NCI-H526 treated with DMSO at 0.1 percent for 48 hours (cell line): Measurements from ENCODE around the gene PRKCQ.
"Not testable (repeated sequence)": the region's sequence is repeated elsewhere in the genome, so short reads cannot be mapped to it uniquely, and the experiment has no call there.

ENCODE experiments used
- DNase-seq: peaks from one replicate; lab custom pipeline; 2025; lab: John Stamatoyannopoulos, UW

Gene PRKCQ

GRCh38 chr10:6384031-6384430 lies 196.0 kb downstream of the PRKCQ start:
- no peak for DNase-seq

GRCh38 chr10:6383096-6383812 lies 196.8 kb downstream of the PRKCQ start:
- DNase-seq: no peak

GRCh38 chr10:6382081-6382480 lies 198.0 kb downstream of the PRKCQ start:
- no peak for DNase-seq

GRCh38 chr10:6380478-6380877 lies 199.6 kb downstream of the PRKCQ start:
- not testable (repeated sequence) for DNase-seq

- no peak for DNase-seq
Observed at GRCh38 chr10:6379015-6379776, 200.9 kb downstream of the PRKCQ start.
